T47D (cell line): ENCODE measurements around the gene NR2C2AP.
A peak's percentile ranks its signal among the peaks of the same experiment; 100 is the strongest.
"Not testable (repeated sequence)": the region's sequence is repeated elsewhere in the genome, so short reads cannot be mapped to it uniquely, and the experiment has no call there.

Experiments
- DNase-seq, 2 experiments: peaks; one replicate each; pipeline versions ENCODE4 v3.0.0 to v3.0.0-alpha.2; 2011 to 2012; ENCODE audit warnings: low read depth in 1 of 2, low spot score in 1 of 2
- JUND ChIP-seq: IDR thresholded peaks from 2 replicates; pipeline ENCODE4 v1.6.1; 2012; ENCODE audit warnings: low read depth
- in situ Hi-C: cut with HindIII; loops from 2 replicates; pipeline ENCODE4 v1.10.0; 2016; ENCODE audit warnings: low sequenced_read_pairs, low pct_unique_long_range_greater_than_20kb

The NR2C2AP gene

GRCh38 chr19:19192078-19192882 is 10.9 kb downstream of the NR2C2AP start, which contains the start of the genes BORCS8 and RFXANK:
BORCS8 (minus strand) TSS chr19:19192152; CDS start chr19:19192117, 35 bp downstream.
RFXANK (plus strand) TSS chr19:19192258; CDS start chr19:19193947, 1,689 bp downstream.
- in situ Hi-C loops = no loop called here
- TF ChIP-seq JUND = no peak
- DNase-seq = peak; percentile 74 to 98

GRCh38 chr19:19191768-19192077 is 11.5 kb downstream of the NR2C2AP start:
- in situ Hi-C loops = no loop called here

GRCh38 chr19:19186742-19187141 is 16.5 kb downstream of the NR2C2AP start:
- no peak for TF ChIP-seq JUND
- DNase-seq = no peak
- in situ Hi-C loops = no loop called here

More at GRCh38 chr19:19191768-19192077, 11.5 kb downstream of the NR2C2AP start:
- TF ChIP-seq JUND = no peak
- DNase-seq = no peak

DNA sequence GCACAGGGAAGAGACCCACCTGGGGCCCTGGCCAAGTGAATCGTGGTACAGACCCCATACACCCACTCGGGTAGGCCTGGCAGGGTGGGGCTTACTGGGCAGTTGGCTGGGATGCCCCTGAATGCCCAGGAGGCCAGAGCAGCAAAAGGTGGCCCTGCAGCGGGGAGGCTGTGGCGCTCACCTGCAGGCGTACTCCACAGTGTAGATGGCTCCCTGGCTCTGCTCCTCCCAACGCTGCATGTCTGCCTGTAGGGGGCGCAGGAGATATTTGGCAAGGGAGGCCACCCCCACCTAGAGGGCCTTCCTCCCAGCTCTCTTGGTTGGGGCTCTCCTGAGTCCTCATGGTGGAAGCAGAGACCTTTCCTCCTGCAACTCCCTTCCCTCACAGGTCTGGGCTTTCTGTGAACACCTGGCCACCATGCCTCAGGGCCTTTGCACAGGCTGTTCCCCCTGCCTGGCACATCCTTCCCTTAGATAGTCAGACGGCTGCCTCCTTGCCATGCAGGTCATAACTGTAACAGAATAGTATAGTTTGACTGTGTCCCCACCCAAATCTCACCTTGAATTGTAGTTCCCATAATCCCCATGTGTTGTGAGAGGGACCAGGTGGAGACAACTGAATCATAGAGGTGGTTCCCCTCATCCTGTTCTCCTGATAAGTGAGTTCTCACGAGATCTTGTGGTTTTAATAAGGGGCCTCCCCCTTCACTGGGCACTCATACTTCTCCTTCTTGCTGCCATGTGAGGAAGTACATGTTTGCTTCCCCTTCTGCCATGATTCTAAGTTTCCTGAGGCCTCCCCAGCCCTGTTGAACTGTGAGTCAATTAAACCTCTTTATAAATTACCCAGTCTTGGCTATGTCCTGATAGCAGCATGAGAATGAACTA is 17.1 kb downstream of the NR2C2AP start:
- TF ChIP-seq JUND = no peak
- in situ Hi-C loops = no loop called here
- DNase-seq = peak in 1 of 2 experiments; percentile 69

DNA sequence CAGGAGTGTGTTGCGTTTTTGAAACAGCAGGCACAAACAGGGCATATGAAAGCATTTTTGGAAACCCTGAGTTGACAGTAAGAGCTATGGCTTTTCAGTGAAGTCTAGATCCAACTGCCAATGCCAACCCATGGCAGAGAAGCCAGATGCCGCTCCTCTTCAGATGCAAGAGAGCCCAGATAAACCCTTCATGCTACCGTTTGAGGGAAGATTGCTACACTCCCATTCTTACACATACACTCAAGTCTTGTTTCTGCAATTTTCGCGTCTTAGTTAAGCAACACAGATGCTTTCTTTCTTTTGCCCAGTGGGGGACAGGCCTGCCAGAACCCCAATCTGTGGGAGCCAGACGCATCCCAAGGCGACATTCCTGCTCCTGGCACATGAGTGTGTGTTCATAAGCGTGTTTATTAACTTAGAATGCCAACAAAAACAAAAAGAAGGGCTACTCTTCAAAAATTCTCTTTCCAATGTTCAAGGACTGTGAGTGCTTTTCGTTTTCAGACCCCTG is 21.7 kb downstream of the NR2C2AP start:
- TF ChIP-seq JUND = no peak
- no peak for DNase-seq
- in situ Hi-C loops = no loop called here

DNA sequence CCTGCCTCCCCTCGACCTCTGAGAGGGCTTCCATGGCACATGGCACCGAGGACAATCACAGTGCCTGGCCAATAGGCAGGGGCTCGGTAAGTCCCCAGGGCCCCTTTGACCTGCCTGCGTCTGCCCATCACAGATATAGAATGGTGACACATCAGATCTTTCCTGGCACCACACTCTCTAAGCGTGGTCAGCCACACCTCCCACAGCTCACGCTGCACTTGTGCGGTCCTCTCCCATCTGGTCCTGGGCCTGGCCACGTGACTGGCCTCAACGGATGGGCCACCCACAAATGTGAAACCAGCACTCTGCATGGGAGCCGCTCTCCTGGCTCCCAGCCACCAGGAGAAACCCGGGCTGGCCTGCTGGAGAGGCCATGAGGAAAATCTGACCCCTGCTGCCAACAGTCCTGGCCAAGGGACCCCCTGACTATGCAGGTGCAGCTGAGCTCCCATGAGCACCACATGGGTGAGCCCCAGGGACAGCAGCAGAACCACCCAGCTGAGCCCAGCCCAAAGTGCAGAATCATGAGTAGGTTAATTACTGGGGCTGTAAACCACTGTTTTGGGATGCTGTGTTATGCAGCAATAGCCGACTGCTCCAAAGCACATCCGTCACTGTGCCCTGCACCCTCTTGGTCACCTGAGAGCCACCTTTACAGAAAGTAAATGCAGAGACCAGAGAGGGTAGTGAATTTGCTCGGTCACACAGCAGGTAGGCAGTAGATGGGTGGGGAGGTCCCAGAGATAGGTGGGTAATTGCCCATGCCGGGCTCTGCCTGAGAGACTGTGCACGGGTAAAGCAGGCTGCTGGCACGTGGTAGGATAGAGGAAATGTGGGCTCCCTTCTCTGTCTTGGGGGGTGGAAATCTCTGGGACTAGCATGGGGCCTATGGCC is 23.4 kb downstream of the NR2C2AP start:
- in situ Hi-C loops = no loop called here
- no peak for TF ChIP-seq JUND
- no peak for DNase-seq

DNA sequence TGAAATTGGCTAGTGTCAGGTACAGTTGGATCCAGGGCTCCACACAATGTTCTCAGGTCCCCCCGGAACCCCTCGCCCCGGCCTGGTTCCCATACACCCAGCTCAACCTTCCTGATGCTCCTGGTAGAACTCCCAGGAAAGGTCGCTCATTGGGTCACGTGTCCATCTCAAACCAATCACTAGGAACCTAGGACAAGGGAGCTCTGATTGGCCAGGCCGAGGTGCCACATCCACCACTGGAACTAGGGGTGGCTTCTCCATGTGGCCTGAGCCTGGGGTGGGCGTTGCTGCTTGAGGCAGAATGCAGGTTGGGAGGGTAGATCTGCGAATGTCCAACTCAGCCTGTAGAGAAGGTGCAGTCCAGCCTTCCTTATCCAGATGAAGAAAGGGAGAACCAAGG is 26.3 kb downstream of the NR2C2AP start:
- DNase-seq = no peak
- in situ Hi-C loops = no loop called here
- TF ChIP-seq JUND = no peak

DNA sequence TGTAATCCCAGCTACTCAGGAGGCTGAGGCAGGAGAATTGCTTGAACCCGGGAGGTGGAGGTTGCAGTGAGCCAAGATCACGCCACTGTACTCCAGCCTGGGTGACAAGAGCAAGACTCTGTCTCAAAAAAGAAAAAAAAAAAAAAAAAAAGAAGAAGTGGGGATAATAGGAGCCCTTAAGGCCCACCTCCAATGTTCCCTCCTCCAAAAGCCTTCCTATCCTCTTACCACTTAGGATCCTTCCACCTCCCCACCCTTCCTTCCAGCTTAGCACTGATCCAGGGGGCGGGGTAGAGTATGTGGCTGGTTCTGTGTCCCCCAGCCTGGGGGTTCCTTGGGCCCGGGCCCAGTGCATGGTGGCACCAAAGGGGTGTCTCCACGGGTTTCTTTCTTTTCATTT is 30.0 kb downstream of the NR2C2AP start:
- in situ Hi-C loops, DNase-seq: not testable (repeated sequence)

DNA sequence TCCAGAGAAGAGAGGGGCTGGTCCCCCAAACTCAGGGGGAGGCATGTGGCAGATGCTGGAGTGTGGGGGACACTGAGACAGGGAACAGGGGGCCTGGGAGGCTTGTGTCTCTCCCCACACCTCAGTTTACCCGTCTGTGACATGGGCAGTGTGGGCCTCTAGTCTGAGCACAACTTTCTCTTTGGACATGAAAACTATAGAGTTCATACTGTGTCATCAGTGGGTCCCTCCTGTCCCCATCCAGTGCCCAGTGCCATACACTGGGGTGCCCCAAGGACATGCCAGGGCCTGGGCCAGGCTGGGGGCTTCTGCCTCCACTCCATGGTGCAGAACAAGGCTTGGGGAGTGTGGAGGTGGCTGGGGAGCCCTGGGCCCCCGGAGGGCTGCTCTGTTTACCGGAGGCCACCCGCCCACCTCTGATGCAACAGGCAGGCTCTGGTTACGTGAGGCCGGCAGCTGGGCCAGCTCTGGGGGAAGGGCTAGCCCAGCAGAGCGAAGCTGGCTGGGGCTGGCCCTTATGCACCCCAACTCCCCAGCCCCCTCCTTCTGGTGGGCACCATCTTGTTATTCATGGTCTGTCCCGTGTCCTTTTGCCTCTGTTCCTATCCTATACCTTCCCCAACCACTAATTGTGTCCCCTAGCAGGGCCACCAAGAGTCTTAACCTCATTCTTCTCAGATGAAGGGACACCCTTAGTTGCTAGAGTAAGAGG is 31.2 kb downstream of the NR2C2AP start:
- in situ Hi-C loops = no loop called here
- DNase-seq = no peak
- no peak for TF ChIP-seq JUND

DNA sequence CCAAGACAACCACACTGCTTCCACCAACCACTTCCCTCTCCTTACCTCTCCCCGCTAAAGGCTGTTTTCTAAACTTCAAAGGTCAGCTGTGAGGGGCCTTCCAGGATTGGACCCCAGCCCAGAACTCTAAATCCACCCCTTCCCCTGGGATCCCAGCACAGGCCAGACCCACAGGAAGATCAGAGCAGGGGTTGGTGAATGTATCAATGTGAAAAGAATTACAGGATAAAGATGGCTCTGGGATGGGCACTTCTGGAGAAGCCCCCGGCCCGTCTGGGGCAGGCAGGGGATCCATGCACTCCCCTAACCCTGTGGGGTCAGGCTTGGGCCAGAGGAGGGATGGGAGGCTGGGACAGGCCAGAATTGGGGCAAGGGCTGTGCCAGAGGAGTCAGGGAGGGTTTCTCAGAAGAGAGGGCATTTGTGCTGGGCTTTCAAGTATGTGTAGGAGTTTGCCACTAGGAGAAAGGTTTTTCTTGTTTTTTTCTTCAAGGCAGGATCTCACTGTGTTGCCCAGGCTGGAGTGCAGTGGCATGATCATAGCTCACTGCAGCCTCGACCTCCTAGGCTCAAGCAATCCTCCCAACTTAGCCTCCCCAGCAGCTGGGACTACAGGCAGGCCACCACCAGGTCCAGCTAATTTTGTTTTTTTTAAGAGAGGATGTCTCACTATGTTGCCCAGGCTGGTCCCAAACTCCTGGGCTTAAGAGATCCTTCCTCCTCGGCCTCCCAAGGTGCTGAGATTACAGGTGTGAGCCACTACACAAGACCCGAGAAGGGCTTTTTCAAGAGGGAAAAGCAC is 32.1 kb downstream of the NR2C2AP start:
- in situ Hi-C loops = no loop called here
- no peak for TF ChIP-seq JUND
- DNase-seq = no peak
